Left ventricle myocardium superior (tissue), 1 donor: ENCODE results near the gene SMCHD1. TPM values are rescaled to one million over a fixed set of nuclear protein-coding genes. Genes with fewer than 3 reads are reported as not detected.
A peak's percentile ranks its signal among the peaks of the same experiment; 100 is the strongest.
"Not testable (repeated sequence)": the region's sequence is repeated elsewhere in the genome, so short reads cannot be mapped to it uniquely, and the experiment has no call there.

Experiments used
- ATAC-seq: fragments of 200-7000 bp; cut with Tn5 transposase; one replicate; pipeline ENCODE4 v1.9.1; 2020; ENCODE audit warnings: mild to moderate bottlenecking, moderate library complexity
- DNase-seq: peaks from one replicate; pipeline ENCODE4 v3.0.0-alpha.2; 2020
- intact Hi-C: fragments of 100-400 bp; cut with micrococcal nuclease; formaldehyde crosslinking; loops from one replicate; pipeline ENCODE4 v1.11.0; 2022
- total RNA-seq: library from RNA; stranded (reverse); fragmentation: NEBNext Ultra II Directional; extraction: Animal tissue kit (Norgen Biotek cat#: 25700); gene quantifications from one replicate; pipeline ENCODE4 v1.2.1, GENCODE V29; 2021
- donor health status: DM: no; HTN: yes; CAD: no; lungs with severe emphysema.

SMCHD1 gene
- total RNA-seq, 1 donor from 2014 or later, result 32.2 TPM

- intact Hi-C loops, result no loop called here
- no peak for DNase-seq
- no peak for ATAC-seq
Measured at GRCh38 chr18:2797951-2798350, 142.4 kb downstream of the SMCHD1 start.

- intact Hi-C loops, result no loop called here
- no peak for ATAC-seq
- DNase-seq, result no peak
Measured at GRCh38 chr18:2799369-2799768, 143.8 kb downstream of the SMCHD1 start.

GRCh38 chr18:2805970-2806943 lies 150.7 kb downstream of the SMCHD1 start:
- intact Hi-C loops, result no loop called here
- ATAC-seq, result no peak

GRCh38 chr18:2808640-2809039 lies 153.1 kb downstream of the SMCHD1 start:
- intact Hi-C loops, ATAC-seq, DNase-seq: not testable (repeated sequence)

More at GRCh38 chr18:2805970-2806943, 150.7 kb downstream of the SMCHD1 start:
- no peak for DNase-seq

- DNase-seq, intact Hi-C loops, ATAC-seq: not testable (repeated sequence)
Measured at GRCh38 chr18:2809666-2810183, 154.2 kb downstream of the SMCHD1 start.

- ATAC-seq, result no peak
- intact Hi-C loops, result no loop called here
- no peak for DNase-seq
Measured at GRCh38 chr18:2811416-2811815, 155.9 kb downstream of the SMCHD1 start.

- ATAC-seq, result no peak
- intact Hi-C loops, result no loop called here
Measured at GRCh38 chr18:2814928-2815327, 159.4 kb downstream of the SMCHD1 start.

GRCh38 chr18:2818281-2818680 lies 162.8 kb downstream of the SMCHD1 start:
- DNase-seq (no peak), ATAC-seq (no peak)
- intact Hi-C loops, result no loop called here

More at GRCh38 chr18:2814928-2815327, 159.4 kb downstream of the SMCHD1 start:
- no peak for DNase-seq

GRCh38 chr18:2821695-2822094 lies 166.2 kb downstream of the SMCHD1 start:
- ATAC-seq (no peak), DNase-seq (no peak)
- intact Hi-C loops, result no loop called here

- DNase-seq, result no peak
- intact Hi-C loops, result no loop called here
- ATAC-seq, result no peak
Measured at GRCh38 chr18:2822213-2822921, 166.8 kb downstream of the SMCHD1 start.

GRCh38 chr18:2823202-2823601 lies 167.7 kb downstream of the SMCHD1 start:
- no peak for ATAC-seq

GRCh38 chr18:2823966-2824365 lies 168.4 kb downstream of the SMCHD1 start:
- ATAC-seq, result no peak
- DNase-seq, result no peak
- intact Hi-C loops, result no loop called here

More at GRCh38 chr18:2823202-2823601, 167.7 kb downstream of the SMCHD1 start:
- intact Hi-C loops, result no loop called here
- DNase-seq, result no peak

GRCh38 chr18:2824865-2825264 lies 169.3 kb downstream of the SMCHD1 start:
- DNase-seq (no peak), ATAC-seq (no peak)
- intact Hi-C loops, result no loop called here

GRCh38 chr18:2825613-2826175 lies 170.2 kb downstream of the SMCHD1 start:
- ATAC-seq, result no peak
- intact Hi-C loops, result no loop called here
- no peak for DNase-seq

- DNase-seq (peak; percentile 41), ATAC-seq (peak; percentile 84)
- intact Hi-C loops, result no loop called here
Measured at GRCh38 chr18:2826581-2826980, 171.1 kb downstream of the SMCHD1 start.

GRCh38 chr18:2827061-2827460 lies 171.5 kb downstream of the SMCHD1 start:
- DNase-seq (no peak), ATAC-seq (no peak)
- intact Hi-C loops, result no loop called here

- ATAC-seq, DNase-seq, intact Hi-C loops: not testable (repeated sequence)
Measured at GRCh38 chr18:2836118-2836517, 180.6 kb downstream of the SMCHD1 start.

GRCh38 chr18:2837290-2837689 lies 181.8 kb downstream of the SMCHD1 start:
- ATAC-seq, DNase-seq, intact Hi-C loops: not testable (repeated sequence)

- no peak for ATAC-seq
- intact Hi-C loops, result no loop called here
- no peak for DNase-seq
Measured at GRCh38 chr18:2839202-2839601, 183.7 kb downstream of the SMCHD1 start.
